ENCODE data around the gene CEBPA.

CEBPA gene

DNA sequence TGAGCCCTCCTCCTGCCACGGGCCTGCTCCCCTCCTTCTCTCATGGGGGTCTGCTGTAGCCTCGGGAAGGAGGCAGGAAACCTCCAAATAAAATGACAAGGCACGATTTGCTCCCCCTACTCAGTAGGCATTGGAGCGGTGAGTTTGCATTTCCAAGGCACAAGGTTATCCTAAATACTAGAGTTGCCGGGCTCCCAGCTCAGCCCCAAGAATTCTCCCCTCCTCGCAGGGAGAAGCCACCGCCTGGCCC is 1.5 kb downstream of the CEBPA start:
- Histone ChIP-seq H3K9ac (ENCODE audit: low read length) (no peak overlapping the region), H3K79me2 (ENCODE audit: low read length) (no peaks in the 10 kb centered on the region), H3K9me2 (replicated peaks; ENCODE audit: insufficient read depth, low read length) (no peaks in the 10 kb centered on the region), H3K4me1 (ENCODE audit: low read length) (no peaks in the 10 kb centered on the region), H3K9me3 (replicated peaks; ENCODE audit: insufficient read depth, low read length) (no peaks in the 10 kb centered on the region), H3K36me3 (replicated peaks; ENCODE audit: insufficient read depth, low read length) (no peaks in the 10 kb centered on the region), H2AFZ (ENCODE audit: low read length) (no peak overlapping the region), H3K27me3 (replicated peaks; ENCODE audit: insufficient read depth, low read length) (peaks cover 73% of the 10 kb centered on the region), H4K20me1 (ENCODE audit: insufficient read depth, low read length) (no peaks in the 10 kb centered on the region), H3K27ac (ENCODE audit: low read length) (no peak overlapping the region), H3K4me2 (ENCODE audit: low read depth, low read length) (no peak overlapping the region), H3K4me3 (ENCODE audit: low read length) (no peak overlapping the region), H3F3A (ENCODE audit: insufficient read depth, low read length) (no peaks in the 10 kb centered on the region)
- TF ChIP-seq, protein P1, sequence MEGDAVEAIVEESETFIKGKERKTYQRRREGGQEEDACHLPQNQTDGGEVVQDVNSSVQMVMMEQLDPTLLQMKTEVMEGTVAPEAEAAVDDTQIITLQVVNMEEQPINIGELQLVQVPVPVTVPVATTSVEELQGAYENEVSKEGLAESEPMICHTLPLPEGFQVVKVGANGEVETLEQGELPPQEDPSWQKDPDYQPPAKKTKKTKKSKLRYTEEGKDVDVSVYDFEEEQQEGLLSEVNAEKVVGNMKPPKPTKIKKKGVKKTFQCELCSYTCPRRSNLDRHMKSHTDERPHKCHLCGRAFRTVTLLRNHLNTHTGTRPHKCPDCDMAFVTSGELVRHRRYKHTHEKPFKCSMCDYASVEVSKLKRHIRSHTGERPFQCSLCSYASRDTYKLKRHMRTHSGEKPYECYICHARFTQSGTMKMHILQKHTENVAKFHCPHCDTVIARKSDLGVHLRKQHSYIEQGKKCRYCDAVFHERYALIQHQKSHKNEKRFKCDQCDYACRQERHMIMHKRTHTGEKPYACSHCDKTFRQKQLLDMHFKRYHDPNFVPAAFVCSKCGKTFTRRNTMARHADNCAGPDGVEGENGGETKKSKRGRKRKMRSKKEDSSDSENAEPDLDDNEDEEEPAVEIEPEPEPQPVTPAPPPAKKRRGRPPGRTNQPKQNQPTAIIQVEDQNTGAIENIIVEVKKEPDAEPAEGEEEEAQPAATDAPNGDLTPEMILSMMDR (IDR thresholded peaks at IDR 0.05; ENCODE audit: low read length) = no peak
- TF ChIP-seq EZH2phosphoT487 (IDR thresholded peaks at IDR 0.05; ENCODE audit: low read length) (no peak), EZH2 (optimal IDR thresholded peaks at IDR 0.05; ENCODE audit: low read depth, low read length) (no peak)
- DNase-seq = no peak

DNA sequence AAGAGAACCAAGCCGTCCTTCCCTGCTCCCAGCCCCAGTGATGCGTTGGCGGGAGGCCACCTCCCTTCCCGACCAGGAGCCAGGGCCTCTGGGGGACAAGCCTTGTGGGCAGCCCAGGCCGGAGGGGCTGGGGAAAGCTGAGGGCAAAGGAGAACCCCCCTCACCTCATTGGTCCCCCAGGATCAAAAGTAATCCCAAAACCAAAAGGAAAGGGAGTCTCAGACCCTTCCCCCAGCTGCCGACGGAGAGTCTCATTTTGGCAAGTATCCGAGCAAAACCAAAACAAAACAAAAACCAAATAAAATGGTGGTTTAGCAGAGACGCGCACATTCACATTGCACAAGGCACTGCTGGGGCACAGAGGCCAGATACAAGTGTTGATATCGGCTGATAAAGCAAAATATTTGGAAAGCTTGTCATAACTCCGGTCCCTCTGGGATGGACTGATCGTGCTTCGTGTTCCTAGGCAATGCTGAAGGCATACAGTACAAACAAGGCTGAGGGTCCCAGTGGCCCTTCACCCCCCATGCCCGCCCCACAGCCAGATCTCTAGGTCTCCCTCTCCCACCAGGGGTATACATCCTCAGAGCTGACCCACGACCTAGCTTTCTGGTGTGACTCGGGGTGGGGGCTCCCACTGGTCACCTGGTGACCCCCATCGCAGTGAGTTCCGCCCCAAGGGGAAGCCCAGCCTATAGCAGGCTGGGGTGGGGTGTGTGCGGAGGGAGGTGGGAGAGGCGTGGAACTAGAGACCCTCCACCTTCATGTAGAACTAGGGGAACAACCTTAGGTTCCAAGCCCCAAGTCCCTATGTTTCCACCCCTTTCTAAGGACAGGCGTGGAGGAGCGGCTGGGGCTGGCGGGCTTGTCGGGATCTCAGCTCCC is 2.1 kb downstream of the CEBPA start:
- no peaks in the 10 kb centered on the region for H3K4me1 ChIP-seq (ENCODE audit: low read length)
- H3K27me3 ChIP-seq (replicated peaks; ENCODE audit: insufficient read depth, low read length) = peaks cover 79% of the 10 kb centered on the region
- TF ChIP-seq EZH2phosphoT487 (IDR thresholded peaks at IDR 0.05; ENCODE audit: low read length) = no peak
- TF ChIP-seq, protein P1 (IDR thresholded peaks at IDR 0.05; ENCODE audit: low read length) = no peak

DNA sequence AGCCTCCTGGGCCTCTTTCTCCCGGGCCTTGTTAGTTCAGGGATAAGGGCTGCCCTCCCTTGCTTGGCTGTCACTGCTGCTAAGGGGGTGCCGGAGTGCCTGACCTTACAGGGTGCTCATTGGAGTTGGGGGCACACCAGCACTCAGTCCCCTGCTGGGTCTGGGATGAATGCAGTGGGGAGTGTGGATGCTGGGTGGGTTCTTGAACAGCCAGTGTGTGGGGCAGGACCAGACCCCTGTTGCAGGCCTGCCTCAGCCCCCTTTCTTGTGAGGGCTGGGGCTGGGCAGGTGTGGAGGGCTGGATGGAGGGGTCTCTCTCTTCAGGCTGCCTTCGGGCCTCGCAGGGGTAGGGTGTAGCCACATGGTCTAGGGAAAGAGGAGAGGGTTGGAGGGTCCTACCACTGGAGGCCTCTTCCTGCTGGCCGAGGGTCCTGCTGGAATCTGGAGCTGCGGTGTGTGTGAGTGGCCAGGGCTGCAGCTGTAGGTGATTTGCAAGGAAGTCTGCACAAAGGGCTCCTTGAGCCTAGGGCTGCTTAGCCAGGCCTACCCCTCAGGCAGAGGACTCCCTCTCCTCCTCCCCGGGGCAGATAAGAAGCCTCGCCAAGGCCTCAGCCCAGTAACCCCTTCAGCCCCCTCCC is 3.2 kb downstream of the CEBPA start:
- Histone ChIP-seq H3K4me2 (ENCODE audit: low read depth, low read length) (no peak overlapping the region), H3K9me2 (replicated peaks; ENCODE audit: insufficient read depth, low read length) (no peaks in the 10 kb centered on the region), H3K36me3 (replicated peaks; ENCODE audit: insufficient read depth, low read length) (no peaks in the 10 kb centered on the region), H3K27me3 (replicated peaks; ENCODE audit: insufficient read depth, low read length) (peaks cover 77% of the 10 kb centered on the region), H3F3A (ENCODE audit: insufficient read depth, low read length) (no peaks in the 10 kb centered on the region), H2AFZ (ENCODE audit: low read length) (no peak overlapping the region), H4K20me1 (ENCODE audit: insufficient read depth, low read length) (no peaks in the 10 kb centered on the region), H3K4me3 (ENCODE audit: low read length) (no peak overlapping the region), H3K9me3 (replicated peaks; ENCODE audit: insufficient read depth, low read length) (no peaks in the 10 kb centered on the region), H3K4me1 (ENCODE audit: low read length) (no peaks in the 10 kb centered on the region), H3K79me2 (ENCODE audit: low read length) (no peaks in the 10 kb centered on the region), H3K9ac (ENCODE audit: low read length) (no peak overlapping the region), H3K27ac (ENCODE audit: low read length) (no peak overlapping the region)
- no peak for TF ChIP-seq EZH2 (optimal IDR thresholded peaks at IDR 0.05; ENCODE audit: low read depth, low read length)
- TF ChIP-seq, protein P1 (IDR thresholded peaks at IDR 0.05; ENCODE audit: low read length) = no peak
- TF ChIP-seq EZH2phosphoT487 (IDR thresholded peaks at IDR 0.05; ENCODE audit: low read length) = no peak
- DNase-seq = no peak

More for the DNA sequence above, 2.1 kb downstream of the CEBPA start:
- Histone ChIP-seq H3K27ac (ENCODE audit: low read length) (no peak overlapping the region), H3K9ac (ENCODE audit: low read length) (no peak overlapping the region), H2AFZ (ENCODE audit: low read length) (no peak overlapping the region), H4K20me1 (ENCODE audit: insufficient read depth, low read length) (no peaks in the 10 kb centered on the region), H3K9me3 (replicated peaks; ENCODE audit: insufficient read depth, low read length) (no peaks in the 10 kb centered on the region), H3K4me3 (ENCODE audit: low read length) (no peak overlapping the region; the same call in 1 of the 2 replicates), H3K36me3 (replicated peaks; ENCODE audit: insufficient read depth, low read length) (no peaks in the 10 kb centered on the region), H3K4me2 (ENCODE audit: low read depth, low read length) (no peak overlapping the region), H3K9me2 (replicated peaks; ENCODE audit: insufficient read depth, low read length) (no peaks in the 10 kb centered on the region), H3K79me2 (ENCODE audit: low read length) (no peaks in the 10 kb centered on the region), H3F3A (ENCODE audit: insufficient read depth, low read length) (no peaks in the 10 kb centered on the region)
- no peak for DNase-seq
